ENCODE results near the gene C8A.

DNA sequence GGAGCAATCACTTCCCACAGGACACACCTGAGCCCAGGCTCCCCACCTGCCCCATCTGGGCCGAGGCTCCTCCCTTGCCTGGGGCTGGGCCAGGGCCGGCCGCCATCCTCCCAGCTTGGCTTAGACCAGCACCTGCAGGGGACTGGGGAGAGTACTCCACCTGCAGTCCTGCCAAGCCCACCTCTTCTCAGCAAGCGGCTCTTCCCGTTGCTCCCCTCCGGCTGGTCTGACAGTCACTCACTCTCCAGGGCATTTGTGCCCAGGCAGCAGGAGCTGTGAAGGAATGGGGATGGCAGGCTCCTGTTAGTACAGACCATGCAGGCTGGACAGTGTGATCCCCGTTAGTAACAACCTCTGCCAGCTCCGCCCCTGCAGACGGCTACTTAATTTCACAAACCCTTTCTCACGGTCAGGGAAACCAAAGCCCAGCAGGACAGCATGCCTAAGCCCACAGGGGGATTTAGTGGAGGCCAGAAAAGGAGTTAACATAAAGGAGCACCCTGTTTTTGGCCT, 35.2 kb upstream of the C8A start, which contains the start of gene FYB2:
- TF ChIP-seq, protein P1, sequence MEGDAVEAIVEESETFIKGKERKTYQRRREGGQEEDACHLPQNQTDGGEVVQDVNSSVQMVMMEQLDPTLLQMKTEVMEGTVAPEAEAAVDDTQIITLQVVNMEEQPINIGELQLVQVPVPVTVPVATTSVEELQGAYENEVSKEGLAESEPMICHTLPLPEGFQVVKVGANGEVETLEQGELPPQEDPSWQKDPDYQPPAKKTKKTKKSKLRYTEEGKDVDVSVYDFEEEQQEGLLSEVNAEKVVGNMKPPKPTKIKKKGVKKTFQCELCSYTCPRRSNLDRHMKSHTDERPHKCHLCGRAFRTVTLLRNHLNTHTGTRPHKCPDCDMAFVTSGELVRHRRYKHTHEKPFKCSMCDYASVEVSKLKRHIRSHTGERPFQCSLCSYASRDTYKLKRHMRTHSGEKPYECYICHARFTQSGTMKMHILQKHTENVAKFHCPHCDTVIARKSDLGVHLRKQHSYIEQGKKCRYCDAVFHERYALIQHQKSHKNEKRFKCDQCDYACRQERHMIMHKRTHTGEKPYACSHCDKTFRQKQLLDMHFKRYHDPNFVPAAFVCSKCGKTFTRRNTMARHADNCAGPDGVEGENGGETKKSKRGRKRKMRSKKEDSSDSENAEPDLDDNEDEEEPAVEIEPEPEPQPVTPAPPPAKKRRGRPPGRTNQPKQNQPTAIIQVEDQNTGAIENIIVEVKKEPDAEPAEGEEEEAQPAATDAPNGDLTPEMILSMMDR (IDR thresholded peaks at IDR 0.05; ENCODE audit: borderline replicate concordance, extremely low read depth, low read length, poor library complexity, severe bottlenecking), result no peak
- no peak for TF ChIP-seq EZH2 (IDR thresholded peaks at IDR 0.05; ENCODE audit: borderline replicate concordance, low read depth, low read length, severe bottlenecking)

Data from DND-41 (cell line).